A549 (cell line): ENCODE results near the gene LAMC3. TPM values are rescaled to one million over a fixed set of nuclear protein-coding genes. Genes with fewer than 3 reads are reported as not detected.

Experiments used
- ATAC-seq, 2 experiments: fragments of 200-7000 bp in 1 of 2; fragments of >200 bp in 1 of 2; cut with Nextera tagmentation in 1 of 2; cut with Tn5 transposase in 1 of 2; 3 replicates each; pipeline versions ENCODE4 v1.8.0 to v1.9.1; 2018 to 2020; ENCODE audit warnings: mild to moderate bottlenecking in 1 of 2, moderate library complexity in 1 of 2
- CTCF ChIA-PET: fragments of 300-600 bp; sonication (Branson Sonifier 250); formaldehyde crosslinking; extraction: SDS; loops from one replicate; lab custom pipeline; 2021; ENCODE audit warnings: antibody characterized with exemption, inconsistent platforms; lab: Yijun Ruan, JAX
- POLR2A ChIA-PET: fragments of 350-600 bp; formaldehyde crosslinking; extraction: SDS; loops from one replicate; lab custom pipeline; 2021; ENCODE audit warnings: antibody characterized with exemption, inconsistent platforms; lab: Yijun Ruan, JAX
- DNase-seq, 2 experiments: peaks; one replicate each; pipeline versions ENCODE4 v3.0.0 to v3.0.0-alpha.2; 2011 to 2016; ENCODE audit warnings: low read depth in 1 of 2, low spot score in 1 of 2
- FAIRE-seq: peaks from 2 replicates; lab custom pipeline; 2011; peaks lifted over from hg19 to GRCh38; lab: Jason Lieb, UNC
- H3K27ac ChIP-seq, 2 experiments: fragments of >200 bp; sonication (Bioruptor Twin); formaldehyde crosslinking; 3 replicates each; pipeline ENCODE4 v1.5.1; 2016 to 2017
- H3K4me1 ChIP-seq: fragments of >200 bp; sonication (Bioruptor Twin); formaldehyde crosslinking; 3 replicates; pipeline ENCODE4 v1.6.1; 2016
- H3K4me2 ChIP-seq: fragments of >200 bp; sonication (Bioruptor Twin); formaldehyde crosslinking; 3 replicates; pipeline ENCODE4 v1.6.1; 2016
- H3K4me3 ChIP-seq: fragments of >200 bp; sonication (Bioruptor Twin); formaldehyde crosslinking; 3 replicates; pipeline ENCODE4 v1.5.1; 2016
- H3K9me3 ChIP-seq: fragments of >200 bp; sonication (Bioruptor Twin); formaldehyde crosslinking; 3 replicates; pipeline ENCODE4 v1.6.1; 2016
- BHLHE40 ChIP-seq: IDR thresholded peaks from 2 replicates; pipeline ENCODE4 v1.6.1; 2012; ENCODE audit warnings: low read depth, low read length, inconsistent platforms
- ELK1 ChIP-seq: fragments of 150-350 bp; IDR thresholded peaks from 2 replicates; pipeline ENCODE4 v1.6.1; 2014; ENCODE audit warnings: low read depth, mild to moderate bottlenecking, low read length
- ESRRA ChIP-seq: fragments of 150-350 bp; IDR thresholded peaks from 2 replicates; pipeline ENCODE4 v1.6.1; 2014; ENCODE audit warnings: mild to moderate bottlenecking, low read length, borderline replicate concordance
- FOXS1 ChIP-seq: fragments of 250-450 bp; sonication (Bioruptor Pico); IDR thresholded peaks from 2 replicates; pipeline ENCODE4 v1.5.0; 2020; ENCODE audit warnings: mild to moderate bottlenecking, moderate library complexity
- HDAC2 ChIP-seq: fragments of 200-600 bp; sonication (generic); IDR thresholded peaks from 2 replicates; pipeline ENCODE4 v1.6.1; 2016
- HEYL ChIP-seq: fragments of 250-450 bp; sonication (Bioruptor Pico); IDR thresholded peaks from 2 replicates; pipeline ENCODE4 v1.8.0; 2021; ENCODE audit warnings: mild to moderate bottlenecking, moderate library complexity
- HMGXB4 ChIP-seq: fragments of 250-450 bp; sonication (Bioruptor Pico); IDR thresholded peaks from 2 replicates; pipeline ENCODE4 v1.5.0; 2021; ENCODE audit warnings: mild to moderate bottlenecking, moderate library complexity, borderline replicate concordance
- HOXB13 ChIP-seq: fragments of 250-450 bp; sonication (Bioruptor Pico); IDR thresholded peaks from 2 replicates; pipeline ENCODE4 v1.5.0; 2020; ENCODE audit warnings: low read depth, mild to moderate bottlenecking, moderate library complexity
- JUN ChIP-seq, 2 experiments: fragments of >200 bp; sonication (Bioruptor Twin); formaldehyde crosslinking; IDR thresholded peaks; 2 replicates in 1 of 2; 3 replicates in 1 of 2; pipeline ENCODE4 v1.6.1; 2016 to 2017
- JUNB ChIP-seq: fragments of >200 bp; sonication (Bioruptor Twin); formaldehyde crosslinking; IDR thresholded peaks from 2 replicates; pipeline ENCODE4 v1.6.1; 2016
- MAFK ChIP-seq: fragments of 450-650 bp; IDR thresholded peaks from 2 replicates; pipeline ENCODE4 v1.6.1; 2014; ENCODE audit not compliant: partially characterized antibody
- MAZ ChIP-seq: fragments of 150-350 bp; IDR thresholded peaks from 2 replicates; pipeline ENCODE4 v1.6.1; 2014; ENCODE audit warnings: antibody characterized with exemption, low read depth, low read length, borderline replicate concordance
- NFE2L2 ChIP-seq: fragments of 150-350 bp; conservative IDR thresholded peaks from 2 replicates; pipeline ENCODE4 v1.6.1; 2014; ENCODE audit warnings: low read length
- NPAS2 ChIP-seq: fragments of 250-450 bp; sonication (Bioruptor Pico); IDR thresholded peaks from 2 replicates; pipeline ENCODE4 v1.8.0; 2022; ENCODE audit warnings: mild to moderate bottlenecking, moderate library complexity, borderline replicate concordance
- NR3C1 ChIP-seq: fragments of >200 bp; sonication (Bioruptor Twin); formaldehyde crosslinking; IDR thresholded peaks from 3 replicates; pipeline ENCODE4 v1.6.1; 2017
- SMC3 ChIP-seq: fragments of >200 bp; sonication (Bioruptor Twin); formaldehyde crosslinking; IDR thresholded peaks from 3 replicates; pipeline ENCODE4 v1.6.1; 2018; ENCODE audit warnings: inconsistent platforms
- TFCP2L1 ChIP-seq: fragments of 250-450 bp; sonication (Bioruptor Pico); IDR thresholded peaks from 2 replicates; pipeline ENCODE4 v1.5.0; 2021; ENCODE audit warnings: mild to moderate bottlenecking
- TP53 ChIP-seq: fragments of 250-450 bp; sonication (Bioruptor Pico); IDR thresholded peaks from 2 replicates; pipeline ENCODE4 v1.5.0; 2021; ENCODE audit warnings: mild to moderate bottlenecking, moderate library complexity
- ZC3H11A ChIP-seq: fragments of 450-650 bp; IDR thresholded peaks from 2 replicates; pipeline ENCODE4 v1.6.1; 2014; ENCODE audit warnings: antibody characterized with exemption, mild to moderate bottlenecking
- ZFP36 ChIP-seq: fragments of 450-650 bp; IDR thresholded peaks from 2 replicates; pipeline ENCODE4 v1.6.1; 2014; ENCODE audit warnings: borderline replicate concordance; ENCODE audit not compliant: partially characterized antibody
- WGBS: methylation state at CpG from one replicate; pipeline ENCODE4 v1.1.6; 2017; ENCODE audit errors: missing lambda C conversion rate; 5-methylcytosine and 5-hydroxymethylcytosine counted together
- polyA plus RNA-seq, 4 experiments: library from polyadenylated mRNA; depleted of rRNA in 3 of 4; stranded (reverse); fragments of >200 nt; fragmentation: RNase III in 1 of 4; extraction: RNeasy Plus Mini Kit Qiagen cat#74134 plus additional on column Dnase treatment in 1 of 4; gene quantifications; 2 replicates in 3 of 4; 3 replicates in 1 of 4; pipeline ENCODE4 v1.2.3, GENCODE V29; 2011 to 2017
- TF ChIP-seq, protein P1 (sequence below): IDR thresholded peaks from 2 replicates; pipeline ENCODE4 v1.6.1; 2012
- TF ChIP-seq, protein P2 (sequence below): IDR thresholded peaks from 2 replicates; pipeline ENCODE4 v1.6.1; 2012

Gene LAMC3
- polyA plus RNA-seq, 2 of the 4 experiments (the other 2 are of a cell fraction), result 1.0 to 1.5 TPM

DNA sequence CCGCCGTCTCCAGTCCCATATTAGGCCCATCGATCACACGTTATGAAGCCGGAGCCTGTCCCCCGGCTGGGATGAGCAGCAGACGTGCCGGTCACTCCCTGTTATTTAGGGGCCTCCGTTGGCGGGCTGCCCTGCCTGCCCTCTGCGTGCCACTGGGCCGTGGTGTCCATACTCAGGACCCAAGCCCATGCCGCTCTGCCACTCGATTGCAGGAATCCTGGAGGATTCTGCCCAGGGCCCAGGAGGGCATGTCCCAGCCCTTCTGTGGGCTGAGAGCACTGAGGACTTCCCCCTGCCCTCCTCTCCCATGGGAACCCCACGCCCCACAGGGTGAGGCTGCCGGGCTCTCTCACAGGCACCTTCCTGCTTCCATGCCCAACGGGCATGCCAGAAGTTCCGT is 19.6 kb upstream of the LAMC3 start:
- no peak for DNase-seq
- no peak overlapping the region for H3K4me3 ChIP-seq
- no peak for ATAC-seq
- peaks cover 2% of the 10 kb centered on the region; the same call in 2 of the 3 replicates for H3K4me1 ChIP-seq
- no peak for FAIRE-seq
- TF ChIP-seq HMGXB4 (CRISPR knock-in tag) (no peak), FOXS1 (CRISPR knock-in tag) (no peak), MAZ (no peak), NR3C1 (no peak), ZC3H11A (no peak), MAFK (no peak), NPAS2 (CRISPR knock-in tag) (no peak), HEYL (CRISPR knock-in tag) (no peak), BHLHE40 (no peak), HOXB13 (no peak)
- TF ChIP-seq, protein P1, sequence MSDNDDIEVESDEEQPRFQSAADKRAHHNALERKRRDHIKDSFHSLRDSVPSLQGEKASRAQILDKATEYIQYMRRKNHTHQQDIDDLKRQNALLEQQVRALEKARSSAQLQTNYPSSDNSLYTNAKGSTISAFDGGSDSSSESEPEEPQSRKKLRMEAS, result no peak
- TF ChIP-seq, protein P2, sequence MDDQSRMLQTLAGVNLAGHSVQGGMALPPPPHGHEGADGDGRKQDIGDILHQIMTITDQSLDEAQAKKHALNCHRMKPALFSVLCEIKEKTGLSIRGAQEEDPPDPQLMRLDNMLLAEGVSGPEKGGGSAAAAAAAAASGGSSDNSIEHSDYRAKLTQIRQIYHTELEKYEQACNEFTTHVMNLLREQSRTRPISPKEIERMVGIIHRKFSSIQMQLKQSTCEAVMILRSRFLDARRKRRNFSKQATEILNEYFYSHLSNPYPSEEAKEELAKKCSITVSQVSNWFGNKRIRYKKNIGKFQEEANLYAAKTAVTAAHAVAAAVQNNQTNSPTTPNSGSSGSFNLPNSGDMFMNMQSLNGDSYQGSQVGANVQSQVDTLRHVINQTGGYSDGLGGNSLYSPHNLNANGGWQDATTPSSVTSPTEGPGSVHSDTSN, result no peak
- 86% methylated on average over 17 of the region's 18 CpGs for WGBS
- CTCF ChIA-PET, result no interaction called here
- no peaks in the 10 kb centered on the region for H3K9me3 ChIP-seq
- H3K27ac ChIP-seq, result no peak overlapping the region
- H3K4me2 ChIP-seq, result no peak overlapping the region
- POLR2A ChIA-PET, result no interaction called here

DNA sequence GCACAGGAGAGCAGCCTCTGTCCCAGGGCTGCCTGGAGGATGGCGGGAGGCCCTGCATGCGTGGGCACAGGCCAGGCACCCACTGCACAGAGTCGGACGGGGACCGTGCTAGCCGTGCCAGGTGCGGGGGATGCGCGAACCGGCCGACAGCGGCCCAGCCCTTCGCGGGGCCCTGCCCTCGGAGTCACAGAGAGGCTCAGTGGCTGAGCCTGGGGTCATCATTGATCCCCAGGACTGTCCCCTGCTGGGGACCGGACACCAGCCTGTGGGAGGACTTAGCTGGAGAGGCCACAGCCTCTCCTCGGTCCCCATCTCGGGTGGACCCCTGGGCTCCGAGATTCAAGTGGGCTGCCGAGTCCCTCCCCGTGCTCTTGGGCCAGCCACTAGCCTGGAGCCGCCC is 19.1 kb upstream of the LAMC3 start:
- H3K4me3 ChIP-seq, result no peak overlapping the region
- TF ChIP-seq JUN (IDR thresholded peaks at IDR 0.05) (no peak), HDAC2 (no peak), HOXB13 (no peak), ESRRA (no peak), FOXS1 (CRISPR knock-in tag) (no peak), TFCP2L1 (CRISPR knock-in tag) (no peak), TP53 (no peak), ZC3H11A (no peak), NFE2L2 (no peak), JUNB (no peak), MAZ (no peak)
- no peak overlapping the region for H3K4me2 ChIP-seq
- H3K4me1 ChIP-seq, result peaks cover 7% of the 10 kb centered on the region
- DNase-seq (no peak), ATAC-seq (peak in 1 of 2 experiments; percentile 10; a peak in 1 of 6 replicates), FAIRE-seq (no peak)
- WGBS, result 92% methylated on average over 2 of the region's 22 CpGs
- no peaks in the 10 kb centered on the region for H3K9me3 ChIP-seq
- H3K27ac ChIP-seq, result no peak overlapping the region
- ChIA-PET POLR2A (no interaction called here), CTCF (interaction anchor here (1.0 to 1.5 kb wide), 2 partner anchors 8 to 57 kb away, joined by 3 to 5 read pairs; no protein-coding TSS in a partner anchor)

DNA sequence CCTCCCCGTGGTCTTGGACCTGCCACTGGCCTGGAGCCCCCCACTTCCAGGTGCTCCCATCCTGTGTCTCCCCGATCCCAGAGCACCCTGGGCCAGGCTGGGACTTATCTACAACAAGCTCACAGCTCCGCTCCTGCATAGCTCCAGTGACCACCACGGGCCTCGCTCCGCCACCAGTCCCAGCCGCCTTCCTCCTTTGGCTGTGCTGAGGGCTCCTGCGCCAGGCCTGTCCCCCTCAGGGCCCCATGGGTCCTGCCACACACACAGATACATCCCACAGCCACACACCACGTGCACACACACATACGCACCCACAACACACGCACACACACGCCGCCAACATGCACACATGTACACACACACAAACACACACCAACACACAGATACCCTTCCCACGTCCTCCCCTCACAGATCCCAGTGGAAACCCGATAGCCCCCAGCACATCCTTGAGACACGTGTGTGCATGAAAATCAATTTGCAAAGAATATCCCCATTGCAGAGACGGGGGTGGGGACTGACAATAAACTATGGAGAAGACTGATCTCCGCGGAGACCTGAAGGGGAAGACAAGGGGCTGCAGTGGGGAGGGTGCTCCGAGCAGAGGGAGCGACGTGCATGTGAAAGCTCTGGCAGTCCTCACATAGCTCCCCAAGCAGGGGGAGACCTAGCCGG is 18.5 kb upstream of the LAMC3 start:
- POLR2A ChIA-PET, result no interaction called here
- CTCF ChIA-PET, result interaction anchor here (1.0 to 19.3 kb wide), 3 partner anchors 9 to 124 kb away, joined by 3 to 286 read pairs (median 5); no protein-coding TSS in a partner anchor
- Histone ChIP-seq H3K4me3 (no peak overlapping the region), H3K4me2 (no peak overlapping the region), H3K27ac (no peak overlapping the region), H3K9me3 (no peaks in the 10 kb centered on the region), H3K4me1 (peaks cover 12% of the 10 kb centered on the region)
- 72% methylated on average over 23 of the region's 23 CpGs for WGBS
- DNase-seq (no peak), FAIRE-seq (no peak), ATAC-seq (no peak; a peak in 1 of 6 replicates)
- no peak for TF ChIP-seq ZFP36
- no peak for TF ChIP-seq JUN (IDR thresholded peaks at IDR 0.05)
- no peak for TF ChIP-seq SMC3
- TF ChIP-seq ELK1, result no peak
